Amygdala (tissue), 56 donors: ENCODE data around the gene SORCS2.

Experiments
- DNase-seq, 56 donors: peaks; one replicate each; lab custom pipeline; 2025; lab: John Stamatoyannopoulos, UW

Gene SORCS2

GRCh38 chr4:7473081-7473480, 280.7 kb downstream of the SORCS2 start:
- no peak for DNase-seq

GRCh38 chr4:7474320-7474719, 282.0 kb downstream of the SORCS2 start:
- DNase-seq, result no peak

GRCh38 chr4:7475207-7475606, 282.9 kb downstream of the SORCS2 start:
- no peak for DNase-seq

GRCh38 chr4:7476820-7477219, 284.5 kb downstream of the SORCS2 start:
- DNase-seq, result no peak

GRCh38 chr4:7477695-7478094, 285.4 kb downstream of the SORCS2 start:
- no peak for DNase-seq

GRCh38 chr4:7478665-7479064, 286.3 kb downstream of the SORCS2 start:
- DNase-seq, result no peak

GRCh38 chr4:7480423-7480822, 288.1 kb downstream of the SORCS2 start:
- no peak for DNase-seq

- no peak for DNase-seq
Measured at GRCh38 chr4:7481227-7481626, 288.9 kb downstream of the SORCS2 start.

- DNase-seq, result no peak
Measured at GRCh38 chr4:7485096-7485495, 292.8 kb downstream of the SORCS2 start.

GRCh38 chr4:7486101-7486500, 293.8 kb downstream of the SORCS2 start:
- no peak for DNase-seq

GRCh38 chr4:7487502-7487901, 295.2 kb downstream of the SORCS2 start:
- DNase-seq, result no peak

- DNase-seq, result no peak
Measured at GRCh38 chr4:7487998-7488671, 295.8 kb downstream of the SORCS2 start.

- no peak for DNase-seq
Measured at GRCh38 chr4:7491915-7492314, 299.6 kb downstream of the SORCS2 start.

- DNase-seq, result no peak
Measured at GRCh38 chr4:7498446-7499200, 306.3 kb downstream of the SORCS2 start.

- DNase-seq, result no peak
Measured at GRCh38 chr4:7499661-7500060, 307.3 kb downstream of the SORCS2 start.

GRCh38 chr4:7500404-7500803, 308.1 kb downstream of the SORCS2 start:
- no peak for DNase-seq

- DNase-seq, result no peak
Measured at GRCh38 chr4:7501314-7501713, 309.0 kb downstream of the SORCS2 start.

GRCh38 chr4:7501873-7502272, 309.5 kb downstream of the SORCS2 start:
- DNase-seq, result no peak

- no peak for DNase-seq
Measured at GRCh38 chr4:7503559-7504249, 311.4 kb downstream of the SORCS2 start.

- no peak for DNase-seq
Measured at GRCh38 chr4:7505116-7505900, 313.0 kb downstream of the SORCS2 start.

- DNase-seq, result peak in 32 of 56 donors; percentile 7 to 64 (median 30)
Measured at GRCh38 chr4:7506119-7506518, 313.8 kb downstream of the SORCS2 start.
